Small intestine (tissue), 7 donors: ENCODE measurements around the gene SIK3. TPM values are rescaled to one million over a fixed set of nuclear protein-coding genes. Genes with fewer than 3 reads are reported as not detected.

Source experiments
- DNase-seq, 2 donors: peaks; one replicate each; pipeline versions ENCODE4 v3.0.0 to v3.0.0-alpha.2; 2013
- FAIRE-seq: peaks from 2 replicates; lab custom pipeline; 2012; peaks lifted over from hg19 to GRCh38; lab: Jason Lieb, UNC
- H3K27ac ChIP-seq, 3 donors: one replicate each; pipeline ENCODE4 v1.5.1; 2013; ENCODE audit warnings: low read length in 2 of 3, mild to moderate bottlenecking in 2 of 3, control low read depth in 1 of 3, inconsistent platforms in 1 of 3, low read depth in 1 of 3, moderate library complexity in 1 of 3
- H3K27me3 ChIP-seq, 3 donors: one replicate each; pipeline ENCODE4 v1.6.1; 2013; ENCODE audit warnings: low read length in 3 of 3, inconsistent platforms in 1 of 3; ENCODE audit not compliant: control insufficient read depth in 3 of 3, insufficient read depth in 3 of 3
- H3K36me3 ChIP-seq, 3 donors: one replicate each; pipeline ENCODE4 v1.6.1; 2013; ENCODE audit warnings: low read length in 3 of 3, inconsistent platforms in 1 of 3, low read depth in 1 of 3, mild to moderate bottlenecking in 1 of 3, moderate library complexity in 1 of 3; ENCODE audit not compliant: control insufficient read depth in 3 of 3, insufficient read depth in 2 of 3
- H3K4me1 ChIP-seq, 3 donors: one replicate each; pipeline ENCODE4 v1.6.1; 2013; ENCODE audit warnings: low read length in 2 of 3, inconsistent platforms in 1 of 3, low read depth in 1 of 3, mild to moderate bottlenecking in 1 of 3, moderate library complexity in 1 of 3; ENCODE audit not compliant: control insufficient read depth in 3 of 3, insufficient read depth in 2 of 3
- H3K4me3 ChIP-seq, 3 donors: one replicate each; pipeline ENCODE4 v1.5.1; 2013; ENCODE audit warnings: low read length in 3 of 3, control low read depth in 1 of 3, inconsistent platforms in 1 of 3, low read depth in 1 of 3, mild to moderate bottlenecking in 1 of 3, moderate library complexity in 1 of 3
- H3K9me3 ChIP-seq, 2 donors: one replicate each; pipeline ENCODE4 v1.6.1; 2013; ENCODE audit warnings: low read depth in 1 of 2, low read length in 1 of 2; ENCODE audit not compliant: control insufficient read depth in 2 of 2, insufficient read depth in 1 of 2
- WGBS, 3 donors: extraction: QIAGEN DNeasy Blood & Tissue Kit; methylation state at CpG; one replicate each; pipeline ENCODE4 v1.1.7; 2013; 5-methylcytosine and 5-hydroxymethylcytosine counted together
- polyA plus RNA-seq, 4 donors: library from polyadenylated mRNA; stranded (reverse) in 3 of 4; unstranded in 1 of 4; fragments of 200-250 nt in 3 of 4; fragments of 120-200 nt in 1 of 4; gene quantifications; one replicate each; pipeline versions ENCODE4 v1.2.1 to v1.2.3, GENCODE V29; 2013
- donor health status: healthy with polysubstance abuse.
- donor health status: control.
- donor health status: control.
- donor health status: Bipolar disorder and iron deficiency.
- donor health status: healthy.

The SIK3 gene
- polyA plus RNA-seq, 4 donors = 4.9 to 35.3 (median 9.0) TPM

DNA sequence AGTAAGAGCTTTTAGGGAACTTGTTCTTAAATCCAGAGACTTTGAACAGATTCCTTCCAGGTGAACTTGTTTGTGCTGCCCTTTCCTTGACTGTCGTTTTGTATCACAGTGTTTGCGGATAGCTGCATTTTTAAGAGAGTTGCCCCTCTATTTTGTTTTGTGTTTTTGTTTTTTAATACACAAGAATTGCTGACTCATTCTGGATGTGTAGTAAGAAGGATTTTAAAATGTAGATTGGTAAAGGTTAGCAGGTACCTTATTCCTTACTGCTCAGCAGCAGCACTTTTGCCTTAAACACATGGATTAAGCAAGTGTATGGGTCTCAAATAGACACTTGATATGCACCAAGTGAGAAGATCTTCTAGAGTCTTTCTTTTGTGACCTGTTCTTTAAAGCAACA is 297.6 kb downstream of the SIK3 start:
- DNase-seq (no peak), FAIRE-seq (no peak)
- Histone ChIP-seq H3K4me1 (no peaks in the 10 kb centered on the region), H3K27ac (no peak overlapping the region), H3K9me3 (no peaks in the 10 kb centered on the region), H3K27me3 (no peaks in the 10 kb centered on the region), H3K4me3 (no peak overlapping the region), H3K36me3 (no peaks in the 10 kb centered on the region)
- 89 to 92% (median 89%) methylated on average over 2 of the region's 2 CpGs for WGBS, 3 donors

DNA sequence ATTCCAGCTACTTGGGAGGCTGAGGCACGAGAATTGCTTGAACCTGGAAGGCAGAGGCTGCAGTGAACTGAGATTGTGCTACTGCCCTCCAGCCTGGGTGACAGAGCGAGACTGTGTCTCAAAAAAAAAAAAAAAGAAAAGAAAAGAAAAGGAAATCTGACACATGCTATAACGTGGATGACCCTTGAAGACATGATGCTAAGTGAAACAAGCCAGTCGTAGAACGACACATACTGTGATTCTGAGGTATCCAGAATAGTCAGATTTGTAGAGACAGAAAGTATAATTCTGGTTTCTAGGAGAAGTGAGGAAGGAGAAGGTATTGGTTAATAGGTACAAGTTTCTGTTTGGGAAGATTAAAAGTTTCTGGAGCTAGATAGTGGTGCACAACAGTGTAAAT is 299.9 kb downstream of the SIK3 start:
- WGBS, 3 donors = 68 to 81% (median 70%) methylated on average over 5 of the region's 5 CpGs
- no peaks in the 10 kb centered on the region for H3K9me3 ChIP-seq
- FAIRE-seq (no peak), DNase-seq (no peak)
- no peaks in the 10 kb centered on the region for H3K36me3 ChIP-seq
- H3K4me3 ChIP-seq = no peak overlapping the region
- H3K4me1 ChIP-seq = peaks cover 0 to 4% (median 0%) of the 10 kb centered on the region in 3 donors
- H3K27me3 ChIP-seq = no peaks in the 10 kb centered on the region
- H3K27ac ChIP-seq = no peak overlapping the region

DNA sequence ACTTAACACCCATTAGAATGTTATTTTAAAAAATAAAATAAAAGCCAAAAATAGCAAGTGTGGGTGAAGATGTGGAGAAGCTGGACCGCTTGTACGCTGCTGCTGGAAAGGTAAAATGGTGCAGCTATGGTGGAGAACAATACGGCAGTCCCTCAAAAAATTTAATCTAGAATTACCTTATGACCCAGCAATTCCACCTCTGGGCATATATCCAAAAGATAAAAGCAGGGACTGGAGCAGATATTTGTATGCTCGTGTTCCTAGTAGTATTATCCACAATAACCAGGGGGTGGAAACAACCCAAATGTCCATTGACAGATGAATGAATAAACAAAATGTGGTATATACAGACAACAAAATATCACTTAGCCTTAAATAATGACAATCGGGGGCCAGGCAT is 300.4 kb downstream of the SIK3 start:
- Histone ChIP-seq H3K27ac (no peak overlapping the region), H3K36me3 (no peaks in the 10 kb centered on the region), H3K4me1 (peaks cover 0 to 8% (median 0%) of the 10 kb centered on the region in 3 donors), H3K4me3 (no peak overlapping the region), H3K9me3 (no peaks in the 10 kb centered on the region), H3K27me3 (no peaks in the 10 kb centered on the region)
- DNase-seq (no peak), FAIRE-seq (no peak)
- WGBS, 3 donors = 35 to 73% (median 51%) methylated on average over 5 of the region's 5 CpGs

DNA sequence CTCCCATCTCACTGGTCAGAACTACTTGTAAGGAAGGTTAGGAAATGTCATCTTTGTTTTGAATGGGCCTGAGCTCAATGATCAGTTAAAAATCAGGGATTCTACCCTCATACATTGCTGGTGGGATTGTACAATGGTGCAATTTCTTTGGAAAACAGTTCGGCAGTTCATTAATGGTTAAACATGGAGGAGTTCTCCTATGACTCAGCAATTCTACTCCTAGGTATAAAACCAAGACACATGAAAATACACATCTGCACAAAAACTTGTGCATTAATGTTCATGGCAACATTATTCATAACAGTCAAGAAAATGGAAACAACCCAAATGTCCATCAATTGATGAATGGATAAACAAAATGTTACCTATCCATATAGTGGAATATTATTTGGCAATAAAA is 301.7 kb downstream of the SIK3 start:
- FAIRE-seq (no peak), DNase-seq (no peak)
- WGBS, 3 donors = 83 to 91% (median 84%) methylated on average over 1 of the region's 1 CpG

DNA sequence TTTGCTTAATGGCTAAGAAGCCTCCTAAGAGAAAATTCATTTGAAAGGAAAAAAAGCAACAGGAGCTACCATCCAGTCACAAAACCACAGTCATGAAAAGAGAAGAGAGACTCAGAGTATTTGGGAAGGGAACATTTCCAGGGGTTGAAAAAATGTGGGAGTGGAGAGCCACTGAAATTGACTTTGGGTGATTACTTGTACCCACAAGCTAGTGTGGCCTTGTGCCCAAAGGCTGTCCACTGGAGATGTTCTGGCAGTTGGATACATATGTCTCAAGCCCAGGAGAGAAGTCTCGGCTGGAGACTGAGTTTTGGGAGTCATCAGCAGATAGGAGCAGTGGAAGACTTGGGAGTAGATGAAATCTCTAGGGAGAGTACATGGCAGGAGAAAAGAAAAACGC is 303.4 kb downstream of the SIK3 start:
- 86 to 90% (median 89%) methylated on average over 2 of the region's 2 CpGs for WGBS, 3 donors
- FAIRE-seq (no peak), DNase-seq (no peak)
- peaks cover 0 to 29% (median 4%) of the 10 kb centered on the region in 3 donors for H3K4me1 ChIP-seq
- H3K36me3 ChIP-seq = no peaks in the 10 kb centered on the region
- no peaks in the 10 kb centered on the region for H3K27me3 ChIP-seq
- no peak overlapping the region for H3K27ac ChIP-seq
- H3K4me3 ChIP-seq = no peak overlapping the region
- H3K9me3 ChIP-seq = no peaks in the 10 kb centered on the region

More for the DNA sequence above, 301.7 kb downstream of the SIK3 start:
- Histone ChIP-seq H3K4me1 (peaks cover 0 to 21% (median 3%) of the 10 kb centered on the region in 3 donors), H3K4me3 (no peak overlapping the region), H3K9me3 (no peaks in the 10 kb centered on the region), H3K36me3 (no peaks in the 10 kb centered on the region), H3K27me3 (no peaks in the 10 kb centered on the region), H3K27ac (no peak overlapping the region)

DNA sequence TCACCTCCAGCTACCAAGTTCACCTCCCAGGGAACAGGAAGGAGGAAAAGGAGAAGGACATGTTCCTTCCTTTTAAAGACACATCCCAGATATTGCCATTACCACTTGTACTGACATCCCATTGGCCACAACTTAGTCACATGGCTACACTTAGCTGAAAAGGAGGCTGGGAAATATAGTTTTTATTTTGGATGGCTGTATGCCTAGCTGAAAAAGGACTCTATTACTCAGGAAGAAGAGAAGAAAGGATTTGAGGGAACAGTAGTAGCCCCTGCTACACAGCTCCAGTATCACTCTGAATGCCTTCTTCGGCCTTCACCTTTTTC is 304.5 kb downstream of the SIK3 start:
- WGBS, 3 donors = 96 to 97% (median 96%) methylated on average over 1 of the region's 1 CpG
- H3K27me3 ChIP-seq = no peaks in the 10 kb centered on the region
- no peaks in the 10 kb centered on the region for H3K36me3 ChIP-seq
- DNase-seq (no peak), FAIRE-seq (no peak)
- H3K4me3 ChIP-seq = no peak overlapping the region
- no peaks in the 10 kb centered on the region for H3K9me3 ChIP-seq
- peaks cover 0 to 32% (median 4%) of the 10 kb centered on the region in 3 donors for H3K4me1 ChIP-seq
- H3K27ac ChIP-seq = no peak overlapping the region

Other genes starting within 250 kb of the SIK3 start
- 10 to 100 TPM; 23.2 to 44.7 (median 25.7) TPM for gene PAFAH1B2, start 45.9 kb upstream of the SIK3 start, polyA plus RNA-seq
- gene SIDT2, start 80.3 kb upstream of the SIK3 start, polyA plus RNA-seq = 10 to 100 TPM; 27.6 to 96.6 (median 55.8) TPM
- 100 to 1,000 TPM in 2 of 4 donors, 10 to 100 TPM in 2; 57.9 to 611 (median 134) TPM for gene TAGLN, start 100.9 kb upstream of the SIK3 start, polyA plus RNA-seq
- 10 to 100 TPM; 32.0 to 60.8 (median 42.4) TPM for gene PCSK7, start 133.6 kb upstream of the SIK3 start, polyA plus RNA-seq
- gene RNF214, start 134.2 kb upstream of the SIK3 start, polyA plus RNA-seq = 10 to 100 TPM in 2 of 4 donors, 1 to 10 TPM in 2; 6.9 to 17.8 (median 8.9) TPM
- 10 to 100 TPM in 1 of 4 donors, 1 to 10 TPM in 3; 1.6 to 12.5 (median 5.7) TPM for gene BACE1-AS, start 192.9 kb upstream of the SIK3 start, polyA plus RNA-seq
- gene BACE1, start 217.8 kb upstream of the SIK3 start, polyA plus RNA-seq = 10 to 100 TPM in 1 of 4 donors, 1 to 10 TPM in 3; 1.6 to 27.9 (median 5.8) TPM
- 10 to 100 TPM in 2 of 4 donors, 1 to 10 TPM in 2; 2.9 to 23.9 (median 8.8) TPM for gene CEP164, start 229.4 kb upstream of the SIK3 start, polyA plus RNA-seq